Vagina (tissue), 2 donors: ENCODE data around the gene ARHGAP6.

Experiments
- CTCF ChIP-seq, 3 experiments: fragments of 450-650 bp in 2 of 3; fragments of 200-600 bp in 1 of 3; sonication (generic) in 1 of 3; IDR thresholded peaks; one replicate each; pipeline ENCODE4 v1.5.1; 2017 to 2019; ENCODE audit warnings: antibody characterized with exemption in 3 of 3, mild to moderate bottlenecking in 2 of 3, moderate library complexity in 2 of 3
- POLR2A ChIP-seq, 2 donors: fragments of 450-650 bp; IDR thresholded peaks; one replicate each; pipeline ENCODE4 v1.6.1; 2017; ENCODE audit warnings: antibody characterized with exemption in 2 of 2, mild to moderate bottlenecking in 2 of 2, moderate library complexity in 2 of 2
- POLR2AphosphoS5 ChIP-seq, 2 donors: sonication (generic); formaldehyde crosslinking; IDR thresholded peaks; one replicate each; pipeline ENCODE4 v1.9.0; 2017; ENCODE audit warnings: antibody characterized with exemption in 2 of 2, mild to moderate bottlenecking in 2 of 2, low read depth in 1 of 2; ENCODE audit not compliant: insufficient read depth in 1 of 2

GRCh38 chrX:11541510-11541909 lies 124.2 kb downstream of the ARHGAP6 start:
- no peak for TF ChIP-seq CTCF (IDR thresholded peaks at IDR 0.05)
- no peak for TF ChIP-seq POLR2A (IDR thresholded peaks at IDR 0.05)
- TF ChIP-seq POLR2AphosphoS5 (IDR thresholded peaks at IDR 0.05; ENCODE audit: insufficient read depth in 1 of 2, low read depth in 1 of 2) = no peak
